Left kidney (tissue), 2 donors: ENCODE data around the gene AKAP6. TPM values are rescaled to one million over a fixed set of nuclear protein-coding genes. Genes with fewer than 3 reads are reported as not detected.

Experiments used
- DNase-seq: peaks from one replicate; pipeline ENCODE4 v3.0.0-alpha.2; 2013
- polyA plus RNA-seq: library from polyadenylated mRNA; unstranded; fragments of 120-200 nt; gene quantifications from one replicate; pipeline ENCODE4 v1.2.1, GENCODE V29; 2013; ENCODE audit not compliant: insufficient read length

The AKAP6 gene
- polyA plus RNA-seq, 1 donor = 2.9 TPM

DNA sequence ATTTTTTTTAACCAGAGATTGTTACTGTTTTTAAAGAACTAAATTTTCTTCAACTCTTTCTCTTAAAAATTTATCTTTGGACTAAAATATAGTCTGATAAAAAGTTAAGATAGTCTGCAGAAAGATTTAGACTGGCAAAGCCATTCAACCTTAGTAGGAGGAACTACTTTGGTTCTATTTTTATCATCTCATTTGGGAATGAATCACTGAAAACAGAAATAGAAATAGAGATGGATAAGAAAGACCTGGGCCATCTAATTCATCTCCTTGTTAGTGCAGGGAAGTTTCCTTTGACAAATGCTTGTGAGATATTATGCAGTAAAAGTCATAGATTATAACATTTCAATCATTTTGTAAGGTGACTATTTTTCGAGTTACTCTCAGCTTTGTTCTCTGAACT, 346.3 kb downstream of the AKAP6 start:
- no peak for DNase-seq

DNA sequence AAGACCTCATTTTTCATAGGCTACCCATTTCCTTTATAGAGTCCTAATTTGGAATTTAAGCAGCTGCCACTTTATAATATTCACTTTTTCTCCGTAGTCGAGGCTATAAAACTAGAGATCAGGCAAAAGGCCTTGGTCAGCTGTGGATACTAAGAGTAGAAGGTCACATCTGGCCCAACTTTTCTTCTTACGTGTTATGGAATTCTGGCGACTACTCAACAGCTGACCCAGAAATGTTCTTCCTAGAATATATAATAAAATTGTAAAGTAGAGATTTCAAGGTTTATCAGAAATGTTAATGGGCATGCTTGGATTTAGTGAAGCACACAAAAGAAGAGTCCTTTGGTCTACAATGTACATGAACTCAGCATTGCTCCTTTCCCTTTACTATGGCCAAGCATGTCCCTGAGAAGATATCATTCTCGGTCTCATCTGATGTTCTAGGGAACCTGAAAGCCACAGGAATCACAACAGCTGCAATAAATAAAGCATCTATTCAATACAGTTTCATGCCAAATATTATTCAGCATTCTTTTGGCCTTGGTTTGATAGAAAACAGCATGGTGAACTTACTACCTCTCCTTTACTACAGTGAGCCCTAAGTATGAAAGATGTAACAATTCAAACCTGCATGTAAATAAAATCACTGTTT, 348.2 kb downstream of the AKAP6 start:
- DNase-seq = no peak

DNA sequence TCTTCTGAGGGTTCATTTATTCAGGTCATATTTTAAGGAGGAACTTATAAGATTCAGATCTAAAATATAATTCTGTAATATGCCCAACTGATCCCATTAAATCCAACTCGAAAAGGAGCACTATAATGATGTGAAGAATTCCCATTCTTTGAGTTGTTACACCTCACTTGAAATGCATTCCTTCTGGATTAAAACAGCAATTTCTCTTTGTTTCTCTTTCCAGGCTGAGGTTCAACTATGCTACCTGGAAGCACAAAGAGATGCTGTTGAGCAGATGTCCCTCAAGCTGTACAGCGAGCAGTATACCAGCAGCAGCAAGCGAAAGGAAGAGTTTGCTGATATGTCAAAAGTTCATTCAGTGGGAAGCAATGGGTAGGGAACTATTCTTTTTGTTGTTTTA, 349.0 kb downstream of the AKAP6 start:
- DNase-seq = no peak

DNA sequence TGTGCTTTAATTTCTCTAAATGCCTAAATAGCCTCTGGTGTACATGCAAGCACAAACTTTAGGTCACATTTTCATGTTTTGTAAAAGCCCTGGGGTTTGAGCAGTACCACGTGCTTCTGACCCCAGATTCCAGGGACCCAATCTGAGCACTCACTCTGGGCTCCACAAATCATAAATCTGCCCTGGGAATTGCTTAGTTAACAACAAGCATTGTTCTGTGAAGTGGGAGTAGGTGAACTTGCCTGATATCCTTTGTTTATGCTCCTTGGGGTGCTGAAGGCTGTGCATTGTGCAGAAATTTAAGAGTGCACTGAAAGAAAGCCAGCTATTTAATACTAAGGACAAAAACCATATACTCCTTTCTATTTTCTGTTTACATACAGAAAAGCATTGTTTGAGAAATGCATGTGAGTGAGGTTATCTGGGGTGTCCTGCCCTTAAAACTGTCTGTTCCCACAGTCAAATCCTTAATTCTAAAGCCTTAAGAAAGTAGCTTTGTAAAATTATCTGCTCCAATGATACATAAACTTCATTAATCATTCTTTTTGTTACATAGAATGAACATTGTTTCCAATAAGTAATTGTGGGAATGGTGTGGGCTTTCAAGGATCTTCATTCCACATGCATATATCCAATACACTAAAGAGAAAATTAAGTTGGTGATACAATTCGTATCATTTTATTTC, 351.0 kb downstream of the AKAP6 start:
- no peak for DNase-seq

DNA sequence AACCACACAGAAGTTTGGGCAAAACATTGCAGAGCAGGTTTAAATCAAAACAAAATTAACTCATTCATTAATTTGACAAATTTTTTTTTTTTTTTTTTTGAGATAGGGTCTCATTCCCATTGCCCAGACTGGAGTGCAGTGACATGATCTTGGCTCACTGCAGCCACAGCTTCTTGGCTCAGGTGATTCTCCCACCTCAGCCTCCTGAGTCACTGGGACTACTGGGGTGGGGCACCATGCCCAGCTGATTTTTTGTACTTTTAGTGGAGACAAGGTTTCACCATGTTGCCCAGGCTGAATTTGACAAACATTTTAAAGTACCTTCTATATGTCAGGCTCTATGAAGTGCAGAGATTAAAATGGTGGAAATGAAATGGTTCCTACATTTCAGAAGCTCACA, 352.5 kb downstream of the AKAP6 start:
- no peak for DNase-seq

DNA sequence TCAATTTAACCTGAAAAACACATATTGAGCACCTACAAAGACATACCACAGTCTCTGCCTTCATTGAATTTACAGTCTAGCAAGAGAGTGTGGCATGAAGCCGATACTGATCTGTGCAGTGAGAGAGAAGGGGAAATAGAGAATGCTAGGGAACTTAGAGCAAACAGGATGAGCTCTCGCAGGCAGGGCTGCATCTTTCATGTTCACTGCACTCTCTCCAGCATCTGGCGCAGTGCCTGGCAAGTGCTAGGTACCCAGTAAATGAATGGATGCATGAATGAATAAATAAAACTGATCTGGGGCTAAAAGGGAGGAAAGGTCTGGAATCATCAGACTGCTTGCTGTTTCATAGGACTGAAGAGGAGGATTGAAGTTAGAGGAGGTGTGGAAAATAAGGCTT, 353.1 kb downstream of the AKAP6 start:
- DNase-seq = no peak

DNA sequence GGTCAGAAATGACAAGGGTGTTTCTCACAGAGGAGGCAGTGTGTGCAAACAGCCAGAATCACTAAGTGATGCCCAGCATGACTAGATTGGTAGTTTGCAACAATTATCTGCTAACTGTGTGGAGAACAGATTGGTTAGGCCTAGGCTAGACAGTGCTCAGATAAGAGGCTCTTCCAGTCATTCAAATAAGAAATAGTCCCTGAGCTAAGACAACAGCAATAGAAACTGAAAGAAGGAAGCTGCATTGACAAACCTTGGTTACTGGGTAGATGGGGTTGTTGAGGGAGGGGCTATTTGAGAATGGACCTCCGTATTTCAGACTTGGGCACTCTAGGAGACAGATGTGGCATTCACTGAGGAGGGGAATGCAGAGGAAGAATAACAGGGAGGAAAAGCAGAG, 354.6 kb downstream of the AKAP6 start:
- DNase-seq = no peak

DNA sequence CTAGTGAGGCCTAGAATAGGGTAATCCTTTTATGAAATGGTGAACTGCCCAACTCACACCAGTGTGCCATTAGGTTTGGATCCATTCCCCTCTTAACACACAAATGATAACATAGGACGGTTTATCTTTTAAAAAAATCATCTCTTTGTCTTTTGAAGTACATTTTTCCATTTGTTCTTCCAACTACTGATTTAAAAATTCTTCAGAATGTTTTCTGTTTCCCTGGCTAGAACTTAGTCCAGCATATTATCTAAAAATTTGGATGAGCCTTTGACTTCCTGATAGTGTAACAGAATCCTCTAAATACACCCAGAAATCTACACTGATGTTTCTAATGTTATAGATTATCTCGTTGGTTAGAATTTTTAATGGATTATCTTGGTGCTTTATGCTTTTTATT, 359.8 kb downstream of the AKAP6 start:
- DNase-seq = no peak

DNA sequence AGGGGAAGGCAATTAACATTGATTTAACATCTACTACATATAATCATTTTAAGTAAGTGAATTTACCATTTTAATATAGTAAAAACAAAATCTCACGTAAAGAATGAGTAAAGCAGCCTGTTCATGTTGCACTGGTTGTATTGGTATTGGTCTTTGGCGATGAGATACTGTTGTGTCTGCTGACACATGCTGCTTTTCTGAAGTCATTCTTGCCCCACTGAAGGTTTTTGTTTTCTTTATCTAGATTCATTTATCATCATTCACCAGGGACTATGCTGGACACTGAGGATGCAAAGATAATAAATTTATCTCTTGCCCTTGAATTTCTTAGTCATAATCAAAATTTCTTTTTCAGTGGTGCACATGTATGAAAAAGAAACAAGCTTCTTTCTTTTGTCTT, 363.3 kb downstream of the AKAP6 start:
- no peak for DNase-seq

DNA sequence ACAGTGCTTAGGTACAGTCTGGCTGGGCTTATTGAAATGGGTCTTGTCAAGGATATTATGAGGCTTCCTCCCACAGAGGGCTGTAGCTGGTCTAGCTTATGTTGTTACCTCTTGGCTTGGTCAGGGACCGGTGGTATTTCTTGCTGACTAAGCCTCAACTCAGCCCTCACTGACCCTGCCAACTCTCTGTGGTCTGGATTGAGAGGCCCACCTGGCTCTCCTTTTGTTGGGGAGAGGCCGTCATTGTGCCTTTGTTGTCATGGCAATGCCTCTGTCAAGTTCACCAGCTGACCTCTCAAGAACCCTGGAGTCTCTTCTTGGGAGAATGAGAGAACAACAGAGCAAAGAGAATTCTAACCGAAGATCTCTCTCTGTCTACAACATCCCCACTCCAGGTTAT, 364.0 kb downstream of the AKAP6 start:
- DNase-seq = no peak

DNA sequence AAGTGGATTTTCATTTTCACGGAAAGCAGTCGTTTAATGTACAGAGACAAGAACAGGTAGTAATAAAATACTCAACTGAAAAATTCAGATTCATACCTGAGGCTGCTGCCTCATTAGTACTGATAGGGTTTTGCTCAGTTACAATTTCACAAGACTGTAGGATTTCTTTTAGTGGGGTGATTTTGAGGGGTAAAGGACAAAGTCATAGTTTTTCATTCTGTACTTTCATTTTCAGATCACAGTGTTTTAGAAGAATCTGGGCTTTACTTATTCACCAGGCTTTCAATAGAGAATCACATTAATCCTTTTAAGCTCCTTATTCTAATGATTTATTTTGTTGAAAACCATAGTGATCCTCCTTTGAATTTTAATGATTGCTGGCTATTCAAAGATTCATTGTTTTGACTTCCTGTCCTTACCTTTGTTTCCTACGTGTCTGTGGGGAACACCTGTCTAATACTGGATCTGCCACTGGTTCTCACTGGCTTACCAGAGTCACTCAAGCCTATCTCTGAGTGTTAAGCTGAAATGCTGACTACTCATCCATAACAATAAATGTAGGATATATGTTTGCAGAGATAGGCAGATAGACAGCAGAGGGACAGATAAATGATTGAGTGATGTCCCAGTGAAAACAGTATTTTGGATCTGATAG, 365.8 kb downstream of the AKAP6 start:
- DNase-seq = no peak

DNA sequence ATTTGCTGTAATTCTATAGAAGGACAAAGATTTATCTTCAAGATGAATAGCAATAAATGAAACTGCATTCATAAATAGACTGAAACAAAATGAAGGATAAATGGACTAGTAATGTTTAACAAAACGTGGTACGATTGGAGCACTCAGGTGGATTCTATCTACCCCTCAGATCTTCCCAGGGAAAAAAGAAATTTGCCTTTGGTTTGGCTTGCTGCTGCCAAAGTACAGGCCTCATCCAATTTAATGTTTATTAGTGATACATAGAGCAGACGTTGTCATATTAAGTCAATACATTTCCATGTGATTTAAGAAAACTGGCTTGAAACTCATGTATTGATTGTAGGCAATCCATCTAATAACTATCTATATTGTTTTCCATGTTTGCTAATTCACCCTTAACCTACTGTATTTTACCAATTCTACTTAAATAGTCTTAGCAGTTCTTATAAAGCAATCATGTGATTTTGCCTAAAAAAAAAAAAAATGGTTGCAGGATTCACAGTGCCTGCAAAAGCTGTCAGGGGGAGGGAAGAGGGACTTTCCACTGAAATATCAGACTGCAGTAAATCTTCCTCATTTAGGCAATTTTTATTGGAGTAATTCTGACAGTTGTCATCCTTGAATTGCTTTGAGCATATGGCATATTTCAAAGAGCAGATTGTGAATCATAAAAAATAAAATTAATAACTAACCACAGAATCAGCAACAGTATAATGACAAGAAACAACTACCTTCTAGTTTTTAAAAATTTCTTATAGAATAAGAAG, 367.4 kb downstream of the AKAP6 start:
- DNase-seq = no peak

DNA sequence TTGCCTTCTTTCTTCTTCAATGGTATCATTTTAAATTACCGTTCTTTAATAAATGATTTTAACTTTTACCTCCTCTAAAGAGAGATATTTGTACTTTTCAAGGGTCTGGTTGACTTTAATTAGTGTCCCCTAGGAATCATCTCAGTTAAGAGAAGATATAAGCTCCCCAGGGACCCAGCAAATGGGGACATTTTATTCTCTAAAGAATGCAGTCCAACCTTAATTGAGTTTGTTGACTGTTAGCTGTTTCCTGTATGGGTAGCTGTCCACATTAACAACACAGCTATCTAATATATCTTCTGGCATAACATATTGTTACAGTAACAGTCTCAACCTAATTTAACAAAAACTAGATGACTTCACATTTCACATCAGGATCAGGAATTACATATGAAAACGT, 368.0 kb downstream of the AKAP6 start:
- no peak for DNase-seq

DNA sequence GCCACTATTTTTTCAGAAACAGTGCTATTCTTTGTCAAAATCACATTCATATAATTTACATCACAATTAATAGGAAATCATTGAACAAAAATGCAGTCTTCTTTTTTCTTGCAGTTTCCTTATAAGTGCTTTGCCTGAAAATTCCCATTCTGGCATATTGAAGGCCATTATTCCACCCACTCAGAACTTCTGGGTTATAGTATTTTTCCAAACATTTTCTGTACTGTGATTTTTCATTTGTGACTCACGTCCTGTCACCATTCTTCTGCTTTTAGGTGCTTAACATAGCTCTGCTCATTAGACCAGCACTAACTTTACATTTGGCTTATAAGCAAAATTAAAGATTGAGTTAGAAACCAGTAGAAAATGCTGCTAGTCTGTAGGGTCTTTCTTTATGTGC, 368.6 kb downstream of the AKAP6 start:
- no peak for DNase-seq

DNA sequence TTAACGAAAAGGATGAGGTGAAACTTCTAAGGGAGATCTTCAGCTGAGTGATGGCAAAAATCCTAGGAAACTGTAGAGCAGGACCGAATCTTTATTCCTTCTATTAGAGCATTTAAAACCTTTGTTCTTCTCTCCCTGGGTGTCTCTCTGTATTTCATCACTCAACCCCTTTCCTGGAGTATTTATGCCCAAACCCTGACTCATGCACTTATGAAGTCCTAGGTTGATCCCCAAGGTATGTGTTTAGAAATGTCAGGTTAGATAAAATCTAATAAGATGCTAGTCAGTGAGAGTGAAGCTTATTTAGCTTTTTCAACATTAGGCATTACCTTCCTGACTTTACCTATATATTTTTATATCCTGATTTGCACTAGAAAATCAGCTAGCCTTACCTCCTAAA, 369.7 kb downstream of the AKAP6 start:
- no peak for DNase-seq

DNA sequence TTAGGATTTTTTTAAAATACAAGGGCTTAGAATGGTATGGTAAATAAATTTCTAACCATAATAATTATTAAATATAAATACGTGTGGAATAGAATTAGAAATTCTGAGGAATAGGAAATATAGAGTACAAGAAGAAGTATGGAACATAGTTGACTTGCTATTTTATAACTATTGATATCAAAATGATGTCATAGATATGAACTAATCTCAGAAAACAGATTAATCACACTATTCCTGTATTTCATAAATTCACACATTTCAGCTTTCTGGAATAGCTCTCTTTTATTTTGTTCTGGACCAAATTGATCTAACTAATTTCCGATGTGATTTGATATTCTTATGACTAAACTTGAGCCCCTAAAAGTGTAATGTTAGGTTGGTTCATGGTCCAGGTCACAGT, 372.4 kb downstream of the AKAP6 start:
- DNase-seq = no peak

DNA sequence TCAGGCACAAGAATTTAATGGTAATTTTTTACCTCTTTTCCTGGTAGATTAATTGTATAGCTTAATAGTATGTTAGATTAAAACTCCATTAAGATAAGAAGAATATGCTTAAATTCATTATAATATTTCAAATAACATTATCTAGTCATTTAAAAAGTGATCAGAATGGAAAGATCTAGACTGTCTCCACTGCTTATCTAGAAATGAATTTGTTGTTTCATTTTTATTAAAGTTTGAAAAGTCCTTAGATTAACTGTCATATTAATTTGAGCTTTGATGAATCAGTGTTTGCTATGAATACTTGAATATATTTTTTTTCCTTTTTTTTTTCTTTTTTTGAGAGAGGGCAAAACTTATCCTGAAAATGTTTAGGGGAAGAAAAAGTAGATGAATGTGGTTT, 373.0 kb downstream of the AKAP6 start:
- DNase-seq = no peak

DNA sequence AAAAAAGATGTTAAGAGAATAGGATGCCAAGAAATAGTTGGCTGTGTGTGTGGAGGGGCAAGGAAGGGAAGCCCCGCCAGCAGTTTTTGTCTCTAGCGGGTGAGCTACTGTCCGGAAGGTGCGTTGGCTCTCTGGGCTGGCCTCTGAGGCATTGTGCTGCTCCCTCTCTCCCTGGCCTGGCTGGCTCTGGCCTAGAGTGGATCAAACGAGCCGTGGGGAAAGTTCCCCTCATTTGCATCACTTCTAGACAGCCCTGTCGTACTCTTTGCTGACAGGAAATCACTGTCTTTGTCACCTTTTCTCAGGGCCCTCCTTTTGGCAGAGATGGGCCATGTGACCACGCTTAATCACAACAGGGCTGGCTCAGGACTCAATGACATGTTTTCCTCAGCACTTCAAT, 373.5 kb downstream of the AKAP6 start:
- DNase-seq = no peak

DNA sequence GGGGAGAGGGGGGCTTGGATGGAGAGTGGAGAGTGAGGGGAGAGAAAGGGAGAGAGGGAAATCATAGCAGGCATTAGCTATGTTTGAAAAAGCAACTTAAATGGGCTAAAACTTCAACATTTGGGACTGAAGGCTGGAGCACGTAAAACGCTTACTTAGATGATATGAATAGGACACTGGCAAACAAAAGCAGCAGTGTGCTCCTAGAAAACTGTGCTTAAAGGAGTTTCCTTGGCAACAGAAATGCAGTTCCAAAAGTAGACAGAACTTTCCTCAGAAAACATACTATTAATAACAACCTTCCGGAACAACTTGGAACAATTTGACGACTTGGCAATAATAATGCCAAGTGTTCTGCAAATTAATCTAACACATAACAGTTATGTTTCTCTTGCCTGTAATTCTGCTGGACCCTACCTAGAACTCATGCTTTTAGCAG, 374.1 kb downstream of the AKAP6 start:
- DNase-seq = no peak

DNA sequence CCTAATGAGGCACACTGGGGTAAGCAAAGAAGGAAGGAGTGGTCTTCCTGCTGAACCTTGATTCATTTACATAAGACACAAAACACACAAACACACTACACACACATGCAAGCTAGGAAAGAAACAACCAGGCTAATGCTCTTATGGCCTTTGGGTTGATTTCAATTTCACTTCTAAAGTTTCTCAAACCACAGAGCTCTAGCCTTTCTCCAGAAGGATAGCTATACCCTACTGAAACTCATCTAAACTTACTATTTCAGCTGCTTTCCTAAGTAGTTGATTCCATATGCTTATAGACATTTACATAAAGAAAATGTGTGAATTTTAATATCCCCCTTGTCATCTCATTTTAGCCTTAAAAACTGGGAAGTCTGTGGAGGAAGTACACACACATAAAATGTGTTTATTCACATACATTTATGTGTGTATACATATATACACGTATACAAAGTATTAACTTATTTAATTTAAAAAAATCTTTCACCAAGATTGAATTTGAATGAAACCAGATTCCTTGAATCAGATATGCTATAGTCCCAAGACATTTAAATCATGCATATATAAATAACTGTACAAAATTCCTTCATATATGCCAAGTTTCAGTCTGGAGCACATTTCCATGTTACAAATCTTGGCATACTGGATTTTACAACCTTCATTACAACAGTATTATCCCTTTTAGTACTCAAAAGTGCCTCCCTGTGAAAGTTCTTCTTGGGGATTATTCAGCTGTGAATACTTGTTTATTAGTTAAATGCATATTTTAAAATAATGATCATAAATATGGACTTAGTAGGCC, 377.8 kb downstream of the AKAP6 start:
- DNase-seq = no peak

DNA sequence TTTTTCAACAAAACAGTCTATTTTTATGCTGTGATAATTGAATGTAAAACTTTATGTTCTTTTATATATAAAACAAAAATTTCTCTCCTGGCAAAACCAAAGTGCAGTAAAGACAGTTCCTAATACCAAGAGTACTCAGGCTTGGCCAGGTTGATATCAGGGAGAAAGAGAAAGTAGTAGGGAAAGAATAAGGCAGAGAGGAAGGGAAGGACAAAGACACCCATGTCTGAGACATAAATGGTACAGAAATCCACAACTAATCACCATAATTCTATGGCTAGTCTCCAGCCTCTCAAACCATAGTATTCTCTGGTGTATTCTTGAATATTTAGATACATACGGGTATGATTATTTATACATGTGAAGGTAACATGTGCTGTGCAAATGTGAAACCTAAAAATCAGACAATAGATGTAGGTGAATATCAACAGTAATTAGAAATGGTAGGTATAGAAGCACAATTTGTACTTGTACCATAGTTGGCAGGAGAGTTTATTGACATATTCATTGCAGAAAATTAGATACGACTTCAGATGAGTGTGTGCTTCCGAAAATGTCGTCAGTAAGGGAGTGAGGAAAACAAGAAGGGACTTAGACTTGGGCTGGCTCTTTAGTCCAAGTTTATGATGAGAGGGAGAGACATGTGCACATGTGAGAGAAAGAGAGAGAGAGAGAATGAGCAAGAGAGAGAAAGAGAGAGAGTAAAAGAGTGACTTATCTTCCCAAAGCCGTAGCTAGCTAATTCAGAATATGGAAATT, 378.8 kb downstream of the AKAP6 start:
- no peak for DNase-seq
